Measurements from ENCODE around the gene TCP11X1. TPM values are rescaled to one million over a fixed set of nuclear protein-coding genes. Genes with fewer than 3 reads are reported as not detected.

The TCP11X1 gene
- total RNA-seq, 4 donors from 2014 or later: not detected

Other genes with a start within 250 kb of the TCP11X1 start
- gene TCEAL2, start 89.6 kb upstream of the TCP11X1 start, total RNA-seq: 1 to 10 TPM in 3 of 4 donors, not detected in 1; 3.0 to 3.2 (median 3.0) TPM
- gene TCEAL6, start 72.8 kb upstream of the TCP11X1 start, total RNA-seq: not detected
- gene BEX5, start 59.3 kb upstream of the TCP11X1 start, total RNA-seq: 1 to 10 TPM in 2 of 4 donors, not detected in 2; 1.5 to 4.0 TPM
- not detected for gene NXF2, start 31.9 kb downstream of the TCP11X1 start, total RNA-seq
- not detected for gene NXF2B, start 224.7 kb downstream of the TCP11X1 start, total RNA-seq